Muscle of arm (tissue), 14 donors: ENCODE data around the gene EDA2R. TPM values are rescaled to one million over a fixed set of nuclear protein-coding genes. Genes with fewer than 3 reads are reported as not detected.

Experiments used
- DNase-seq: peaks from one replicate; pipeline ENCODE4 v3.0.0-alpha.2; 2013
- long read RNA-seq, 11 donors: transcript quantifications; one replicate each; lab custom pipeline, GENCODE V29; 2026
- polyA plus RNA-seq, 12 donors: library from polyadenylated mRNA; unstranded; fragments of 120-200 nt; gene quantifications; one replicate each; pipeline ENCODE4 v1.2.1, GENCODE V29; 2013; ENCODE audit not compliant: insufficient read length in 12 of 12

EDA2R gene, protein sequence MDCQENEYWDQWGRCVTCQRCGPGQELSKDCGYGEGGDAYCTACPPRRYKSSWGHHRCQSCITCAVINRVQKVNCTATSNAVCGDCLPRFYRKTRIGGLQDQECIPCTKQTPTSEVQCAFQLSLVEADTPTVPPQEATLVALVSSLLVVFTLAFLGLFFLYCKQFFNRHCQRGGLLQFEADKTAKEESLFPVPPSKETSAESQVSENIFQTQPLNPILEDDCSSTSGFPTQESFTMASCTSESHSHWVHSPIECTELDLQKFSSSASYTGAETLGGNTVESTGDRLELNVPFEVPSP
- 10 to 100 TPM in 1 of 12 donors, 1 to 10 TPM in 10, not detected in 1; 2.9 to 14.4 (median 7.4) TPM for polyA plus RNA-seq
- long read RNA-seq, donor 1, result 0 reads
- long read RNA-seq, donor 2, partial matches to known transcripts, result 0 of 1 reads
- long read RNA-seq, donor 2, other reads (novel, unspliced or antisense), result 0 of 1 reads
- long read RNA-seq, donor 3, result 0 reads
- long read RNA-seq, donor 4, partial matches to known transcripts, result 0 of 1 reads
- long read RNA-seq, donor 4, other reads (novel, unspliced or antisense), result 0 of 1 reads
- long read RNA-seq, donor 5, partial matches to known transcripts, result 0 of 2 reads
- long read RNA-seq, donor 5, other reads (novel, unspliced or antisense), result 0 of 2 reads
- long read RNA-seq, donor 6, result 0 reads
- long read RNA-seq, donor 7, result 0 reads
- long read RNA-seq, donor 8, result 0 reads
- long read RNA-seq, donor 9, result 0 reads
- long read RNA-seq, donor 10, result 0 reads
- long read RNA-seq, donor 11, result 0 reads

DNA sequence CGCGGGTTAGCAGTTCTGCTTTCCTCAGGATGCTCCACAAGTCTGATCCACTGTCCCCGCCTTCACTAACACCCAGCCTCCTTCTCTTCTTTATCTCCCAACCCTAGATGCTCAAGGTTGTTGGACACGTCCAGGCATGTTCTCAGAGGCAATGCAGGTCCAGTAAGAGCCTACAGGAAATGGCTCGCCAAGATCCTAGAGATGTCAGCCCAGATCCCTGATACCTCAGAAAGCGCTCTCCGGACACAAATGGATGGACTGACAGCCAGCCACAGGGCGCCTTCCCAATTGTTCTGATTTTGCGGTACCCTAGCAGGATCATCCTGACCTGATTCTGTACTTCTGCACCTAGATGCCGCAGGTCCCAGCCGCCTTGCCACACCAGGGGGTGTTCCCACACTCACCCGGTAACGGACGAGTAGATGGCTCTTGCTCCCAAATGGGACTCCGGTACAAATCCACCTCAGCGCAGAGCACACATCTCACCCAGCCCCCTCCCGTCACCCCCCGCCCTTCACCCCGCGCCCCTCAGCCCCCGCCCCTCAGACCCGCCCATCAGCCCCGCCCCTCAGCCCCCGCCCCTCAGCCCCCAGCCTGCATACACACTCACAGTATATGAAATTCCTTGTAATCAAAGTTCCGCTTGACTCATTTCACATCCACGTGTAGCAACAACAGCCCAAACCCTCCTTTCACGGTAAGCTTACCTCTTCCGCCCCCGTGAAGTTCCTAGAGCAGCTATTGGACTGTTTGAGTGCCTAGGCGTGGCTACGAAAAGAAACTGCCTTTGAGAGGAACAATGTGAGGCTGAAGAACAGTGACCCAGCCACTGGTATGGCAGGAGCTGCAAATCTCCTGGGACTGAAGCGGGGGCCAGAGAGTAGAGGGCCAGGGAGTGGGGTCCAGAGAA is at the start of gene EDA2R:
TSS of gene EDA2R (minus strand) at position 488 of the 910 bp plus-strand sequence. CDS start 23,058 bp downstream, outside the sequence.
- no peak for DNase-seq

DNA sequence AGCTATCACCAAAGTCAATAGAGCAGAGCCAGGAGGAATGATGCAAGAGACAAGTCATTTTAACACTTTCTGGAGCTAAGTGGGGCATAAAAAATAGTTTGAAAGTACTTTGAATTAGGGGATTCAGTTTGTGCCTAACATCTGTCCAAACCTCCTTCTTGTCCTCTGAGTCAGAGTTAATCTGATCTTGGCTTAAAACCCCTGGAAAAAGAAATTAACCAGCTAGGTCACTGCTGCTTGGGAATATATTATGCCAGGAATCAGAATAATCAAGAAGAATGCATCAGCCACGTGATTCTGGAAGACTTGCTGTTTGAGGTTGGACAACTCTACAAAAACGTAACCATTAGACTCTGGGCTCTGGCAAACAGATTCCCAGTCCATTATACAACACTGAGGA is 45.3 kb upstream of the EDA2R start:
- no peak for DNase-seq

DNA sequence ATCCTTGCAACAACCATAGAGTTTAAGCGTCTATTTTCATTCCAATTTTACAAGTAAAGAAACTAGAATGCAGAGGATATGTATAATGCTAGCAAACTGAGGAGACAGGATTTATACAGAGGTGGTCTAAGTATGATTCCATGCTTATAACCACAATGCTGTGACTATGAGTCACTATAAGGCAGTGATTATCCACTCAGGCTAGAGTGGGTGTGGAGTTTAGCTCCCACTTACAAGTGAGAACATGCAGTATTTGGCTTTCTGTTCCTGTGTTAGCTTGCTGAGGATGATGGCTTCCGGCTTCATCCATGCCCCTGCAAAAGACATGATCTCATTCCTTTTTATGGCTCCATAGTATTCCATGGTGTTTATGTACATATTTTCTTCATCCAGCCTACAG is 41.6 kb upstream of the EDA2R start:
- DNase-seq, result no peak

DNA sequence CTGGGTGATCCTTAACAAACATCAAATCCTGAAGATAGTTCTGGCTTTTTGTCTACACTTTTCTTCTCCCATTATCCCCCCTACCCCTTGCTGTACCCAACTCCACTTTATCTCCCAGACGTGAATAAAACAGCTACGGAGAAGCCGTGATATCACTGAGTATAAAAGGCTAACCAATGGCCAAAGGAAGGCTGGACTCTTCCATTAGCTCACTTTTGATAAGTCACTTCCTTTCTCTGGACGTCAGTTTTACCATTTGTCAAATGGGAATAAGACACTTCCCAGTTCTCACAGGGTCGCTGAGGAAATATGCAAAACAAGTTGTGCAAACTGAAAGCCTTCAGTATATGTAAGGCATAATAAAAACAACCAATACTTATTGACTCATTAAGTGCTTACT is 38.6 kb upstream of the EDA2R start:
- no peak for DNase-seq

DNA sequence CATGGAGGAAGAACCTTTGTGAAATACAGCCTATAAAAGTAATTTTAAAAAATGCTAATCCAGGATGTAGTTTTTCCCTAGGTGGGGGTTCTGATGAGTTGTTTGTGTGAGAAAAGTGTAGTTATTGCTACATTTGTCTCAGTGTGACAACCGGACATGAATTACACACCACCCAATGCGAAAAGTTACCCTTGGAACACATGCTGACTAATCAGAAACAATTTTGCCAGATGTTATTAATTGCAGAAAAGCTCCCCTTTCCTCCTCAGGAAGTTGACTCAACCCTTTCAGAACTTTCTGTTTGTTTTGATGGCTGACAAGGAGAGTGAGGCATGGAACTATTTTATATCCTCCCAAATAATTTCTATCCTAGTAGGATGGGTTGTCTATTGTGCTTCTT is 38.1 kb upstream of the EDA2R start:
- DNase-seq, result no peak

DNA sequence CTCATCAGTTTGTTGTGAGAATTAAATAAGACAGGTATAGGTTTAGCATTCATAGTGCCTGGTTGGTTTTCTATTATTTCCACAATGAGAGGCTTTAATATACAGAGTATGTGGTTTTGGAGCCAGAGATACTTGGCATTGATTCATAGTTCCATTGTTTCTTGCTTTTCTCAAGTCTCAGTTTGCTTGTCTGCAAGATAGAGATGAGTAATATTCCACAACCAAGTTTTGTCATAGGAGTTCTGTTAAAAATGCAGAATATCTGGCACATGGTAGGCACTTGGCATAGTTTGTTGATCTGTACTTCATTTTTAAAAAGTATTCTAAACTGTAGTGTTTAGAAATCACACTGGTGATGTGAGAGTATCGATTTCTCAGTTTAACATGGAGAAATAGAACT is 37.5 kb upstream of the EDA2R start:
- no peak for DNase-seq

DNA sequence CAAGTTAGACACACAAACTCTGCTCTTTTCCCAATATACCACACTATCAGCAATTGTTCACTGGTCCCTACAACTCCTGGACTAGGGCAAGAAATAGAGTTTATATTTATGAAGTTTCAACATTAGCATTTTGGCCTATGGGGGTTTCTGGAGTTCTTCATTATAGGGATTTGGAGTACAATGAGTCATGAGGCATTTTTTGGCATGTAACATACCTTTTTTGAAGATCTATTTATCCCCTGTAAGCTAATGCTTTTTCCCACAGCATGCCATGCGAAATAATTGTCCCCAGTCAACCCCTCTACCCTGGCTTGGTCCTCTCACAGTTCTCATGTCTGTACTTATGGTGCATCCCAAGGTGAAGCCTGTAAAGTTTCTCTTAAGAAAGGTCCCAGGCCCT is 36.7 kb upstream of the EDA2R start:
- DNase-seq, result no peak

DNA sequence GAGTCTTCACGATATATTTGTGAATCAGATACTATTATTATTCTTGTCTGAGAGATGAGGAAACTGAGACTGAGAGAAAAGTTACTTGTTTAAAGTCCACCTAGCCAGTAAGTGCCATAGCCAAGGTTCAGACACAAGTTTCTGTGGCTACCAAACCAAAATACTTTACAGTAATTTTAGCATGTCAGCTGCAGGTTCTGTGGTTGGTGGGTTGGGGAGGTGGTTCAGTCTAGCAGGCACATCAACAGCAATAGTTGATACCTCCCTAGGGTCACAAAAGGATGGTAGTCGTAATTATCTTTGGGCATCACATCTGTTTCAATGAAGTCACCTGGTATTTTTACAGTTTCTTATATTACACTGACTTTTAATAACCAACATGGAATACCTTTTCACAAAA is 35.6 kb upstream of the EDA2R start:
- DNase-seq, result no peak

DNA sequence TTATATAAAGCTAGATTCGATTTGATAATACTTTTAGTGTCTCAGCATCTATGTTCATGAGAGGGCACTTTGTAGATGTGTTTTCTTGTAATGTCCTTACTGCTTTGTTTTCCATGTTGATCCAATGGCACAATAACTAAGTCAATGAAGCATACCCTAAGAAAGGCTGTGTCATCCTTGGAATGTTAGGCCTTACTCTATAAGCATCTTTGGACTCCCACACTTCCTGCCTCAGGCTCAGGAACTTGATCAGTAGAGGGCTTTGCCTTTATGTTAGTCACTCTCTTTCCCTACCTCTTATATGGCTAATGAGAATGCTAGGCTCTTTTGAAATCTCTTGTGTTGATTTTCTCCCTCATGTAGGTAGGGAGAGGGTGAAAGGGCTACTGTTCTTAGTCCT is 33.2 kb upstream of the EDA2R start:
- no peak for DNase-seq

DNA sequence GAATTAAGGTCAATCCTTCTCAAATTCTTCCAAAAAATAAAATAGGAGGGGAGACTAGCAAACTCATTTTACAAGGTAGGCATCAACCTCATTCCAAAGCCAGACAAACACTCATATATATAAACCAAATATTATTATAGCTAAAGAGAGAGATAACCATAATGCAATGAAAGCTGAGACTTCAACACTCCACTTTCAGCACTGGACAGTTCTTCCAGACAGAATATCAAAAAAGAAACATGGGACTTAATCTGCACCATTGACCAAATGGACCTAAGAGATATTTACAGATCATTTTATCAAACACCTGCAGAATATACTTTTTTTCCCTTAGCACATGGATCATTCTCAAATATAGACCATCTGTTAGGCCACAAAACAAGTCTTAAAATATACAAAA is 15.5 kb upstream of the EDA2R start:
- no peak for DNase-seq

DNA sequence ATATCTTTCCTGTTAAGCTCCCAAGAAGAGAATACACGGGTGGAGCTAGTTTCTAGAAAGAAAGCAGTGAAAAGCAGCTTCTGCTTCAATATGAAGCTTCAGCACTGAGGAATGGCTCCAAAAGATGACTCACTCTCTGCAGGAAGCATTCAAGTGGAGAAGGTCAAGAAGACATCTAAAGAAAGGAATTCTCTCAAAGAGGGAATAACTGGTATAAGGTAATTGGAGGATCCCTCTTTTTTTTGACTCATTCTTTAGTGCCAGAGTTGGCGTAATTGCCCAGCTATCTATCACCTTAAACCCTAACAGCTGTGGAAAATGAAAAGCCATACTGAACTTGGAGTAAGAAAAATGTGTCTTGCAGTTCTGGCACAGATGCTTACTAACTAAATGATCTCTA is 3.5 kb downstream of the EDA2R start:
- DNase-seq, result peak; percentile 58

DNA sequence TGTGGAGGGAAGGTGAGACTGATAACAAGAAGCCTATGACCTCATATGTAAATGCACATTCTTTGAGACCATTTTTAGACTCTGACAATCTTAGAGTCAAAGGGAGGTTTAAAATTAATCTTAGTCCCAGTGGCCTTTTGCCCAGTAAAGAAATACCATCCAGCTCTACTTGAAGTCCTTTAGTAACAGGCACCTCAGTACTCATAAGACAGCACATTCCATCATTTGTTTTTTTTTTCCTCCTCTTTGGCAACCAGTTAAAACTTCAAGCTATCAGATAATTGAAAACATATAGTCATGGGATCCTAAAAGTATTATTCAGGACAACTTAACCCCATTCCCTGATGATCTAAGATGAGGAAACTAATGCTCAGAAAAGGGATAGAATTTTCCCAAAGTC is 4.6 kb downstream of the EDA2R start:
- DNase-seq, result no peak

DNA sequence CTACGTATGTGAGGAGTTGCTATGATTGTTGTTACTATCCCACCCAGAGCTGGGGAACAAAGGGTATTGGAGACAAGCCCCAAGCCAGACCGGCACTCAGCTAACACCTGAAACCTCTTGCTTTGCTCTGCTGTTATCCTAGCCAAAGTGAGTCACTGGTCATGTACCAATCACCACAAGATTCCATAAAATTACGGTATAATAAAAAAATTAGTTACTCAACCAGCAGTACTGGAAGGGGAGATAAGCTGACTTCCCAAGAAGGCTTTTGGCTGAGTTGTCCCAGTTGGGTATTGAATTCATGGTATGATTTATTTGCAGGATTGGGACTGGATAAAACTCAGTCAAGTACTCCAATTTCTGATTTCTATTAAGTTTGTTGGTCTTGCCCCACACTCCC is 5.3 kb downstream of the EDA2R start:
- no peak for DNase-seq

DNA sequence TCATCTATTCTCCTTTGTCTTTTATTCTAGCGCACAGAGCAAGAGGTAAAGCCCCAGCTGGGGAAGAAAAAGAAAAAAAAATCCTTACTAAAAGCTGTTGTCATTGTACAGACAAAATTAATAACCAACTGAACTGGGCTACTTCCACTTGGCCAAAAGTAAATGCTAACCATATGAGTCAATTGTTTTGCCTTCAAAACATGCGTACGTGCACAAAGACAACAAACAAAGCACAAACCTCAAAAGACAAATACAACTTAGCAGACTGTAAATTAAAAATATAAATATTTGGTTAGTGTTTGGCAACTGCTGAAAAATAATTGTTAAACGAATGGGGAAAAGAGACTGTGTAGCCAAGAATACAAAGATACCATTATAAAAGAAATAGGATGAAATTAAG is 5.9 kb downstream of the EDA2R start:
- DNase-seq, result no peak

DNA sequence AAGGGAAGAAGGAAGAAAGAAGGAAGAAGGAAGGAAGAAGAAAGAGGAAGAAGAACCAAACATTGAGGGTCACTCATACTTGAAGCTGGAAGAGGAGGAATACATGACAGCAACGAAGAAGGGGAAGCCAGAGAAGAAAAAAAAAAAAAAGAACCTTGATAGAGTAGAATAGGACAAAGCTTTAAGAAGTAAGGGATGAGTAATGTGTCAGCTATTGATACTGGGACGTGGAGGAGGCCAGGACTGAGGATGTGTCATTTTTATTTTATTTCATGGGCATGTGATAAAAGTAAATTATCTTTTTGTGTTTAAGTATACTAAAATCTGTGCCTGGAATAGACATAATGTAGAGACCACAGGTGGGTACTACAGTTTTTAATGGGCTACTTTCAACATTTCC is 6.4 kb downstream of the EDA2R start:
- DNase-seq, result no peak

DNA sequence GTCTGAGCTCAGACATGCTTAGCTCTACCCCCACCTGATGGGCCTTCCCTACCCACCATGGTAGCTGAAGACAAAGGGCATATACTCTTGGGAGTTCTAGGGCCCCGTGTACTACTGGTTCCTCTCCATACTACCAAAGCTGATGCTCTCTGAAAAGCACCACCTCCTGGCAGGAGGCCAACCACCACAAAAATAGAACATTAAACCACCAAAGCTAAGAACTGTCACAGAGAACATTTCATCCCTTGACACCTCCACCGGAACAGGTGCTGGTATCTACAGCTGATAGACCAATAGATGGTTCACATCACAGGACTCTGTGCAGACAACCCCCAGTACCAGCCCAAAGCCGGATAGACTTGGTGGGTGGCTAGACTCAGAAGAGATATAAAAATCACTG is 13.4 kb downstream of the EDA2R start:
- no peak for DNase-seq

DNA sequence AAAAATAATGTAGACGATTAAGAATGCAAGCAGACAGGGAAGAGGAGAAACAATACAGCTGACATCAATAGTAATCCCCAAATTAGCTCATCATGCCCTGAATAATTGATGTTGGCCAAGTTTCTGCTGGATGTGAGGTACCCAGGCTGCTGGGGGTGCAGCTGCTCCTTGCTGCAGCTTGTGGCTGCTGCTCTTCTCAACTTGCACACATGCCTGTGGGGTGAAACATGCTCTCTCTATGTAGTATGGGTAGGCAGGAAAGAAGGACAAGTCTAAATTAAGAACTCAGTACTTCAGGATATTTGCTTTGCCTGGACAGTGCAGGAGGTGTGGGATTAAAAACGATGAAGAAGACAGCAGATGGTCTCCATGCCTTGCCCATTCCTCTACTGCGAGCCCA is 16.7 kb downstream of the EDA2R start:
- DNase-seq, result no peak

DNA sequence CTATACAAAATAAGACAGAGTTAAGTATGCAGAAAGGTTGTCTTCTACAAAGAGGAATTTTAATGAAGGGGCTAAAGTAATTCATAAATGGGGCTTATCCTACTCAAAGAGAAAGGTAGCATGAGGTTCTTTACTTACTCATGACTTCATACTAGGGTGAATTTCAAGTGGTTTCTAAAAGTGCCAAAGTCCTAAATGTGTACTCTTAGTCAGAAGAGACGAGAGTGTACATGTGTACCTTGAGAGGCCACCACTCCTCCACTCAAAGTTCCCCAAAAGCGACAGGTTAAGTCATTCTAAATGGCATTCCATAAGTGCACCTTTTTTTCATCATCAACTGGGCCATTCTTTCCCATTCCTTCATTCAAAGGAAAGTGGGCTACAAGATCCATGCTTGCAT is 21.9 kb downstream of the EDA2R start:
- no peak for DNase-seq

DNA sequence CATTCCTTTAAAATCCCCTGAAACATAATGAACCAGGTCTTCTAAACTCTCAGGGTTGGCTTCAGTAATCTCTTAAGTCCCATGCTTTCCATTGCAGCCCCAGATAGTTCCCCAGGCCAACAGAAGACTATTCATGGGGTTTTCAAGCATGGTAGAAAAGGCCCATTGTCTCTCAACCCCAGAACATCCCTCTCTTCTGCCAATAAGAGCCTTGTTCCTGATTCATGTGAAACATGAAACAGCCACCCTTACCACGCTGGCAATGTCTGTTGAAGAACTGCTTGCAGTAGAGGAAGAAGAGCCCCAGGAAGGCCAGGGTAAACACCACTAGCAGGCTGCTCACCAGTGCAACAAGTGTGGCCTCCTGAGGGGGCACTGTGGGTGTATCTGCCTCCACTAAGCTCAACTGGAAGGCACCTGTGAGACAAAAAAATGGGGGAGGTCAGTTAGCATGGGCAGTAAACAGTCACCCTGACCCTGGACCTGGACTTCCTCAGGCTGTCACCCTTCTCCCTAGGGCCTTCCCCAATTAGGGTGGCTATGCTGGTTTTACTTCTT is 36.4 kb downstream of the EDA2R start:
- no peak for DNase-seq

DNA sequence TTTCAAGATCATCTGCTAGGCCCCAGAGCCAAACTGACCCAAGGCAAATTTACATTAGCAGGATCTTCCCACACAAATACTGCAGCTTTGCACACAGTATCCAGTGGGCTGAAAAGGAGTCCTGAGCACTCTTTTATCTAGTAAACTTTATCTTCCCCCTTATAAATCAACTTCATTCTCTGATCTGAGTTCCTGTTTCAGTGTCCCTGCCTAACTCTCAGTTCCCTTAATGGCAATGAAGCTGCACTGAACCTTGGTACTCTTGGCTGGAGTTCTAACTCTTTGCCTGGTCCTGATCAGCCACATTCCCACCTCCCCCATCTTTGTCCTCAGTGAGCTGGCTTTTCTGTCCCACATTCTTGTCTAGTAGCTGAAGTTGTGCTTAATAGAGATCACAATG is 37.4 kb downstream of the EDA2R start:
- DNase-seq, result no peak

DNA sequence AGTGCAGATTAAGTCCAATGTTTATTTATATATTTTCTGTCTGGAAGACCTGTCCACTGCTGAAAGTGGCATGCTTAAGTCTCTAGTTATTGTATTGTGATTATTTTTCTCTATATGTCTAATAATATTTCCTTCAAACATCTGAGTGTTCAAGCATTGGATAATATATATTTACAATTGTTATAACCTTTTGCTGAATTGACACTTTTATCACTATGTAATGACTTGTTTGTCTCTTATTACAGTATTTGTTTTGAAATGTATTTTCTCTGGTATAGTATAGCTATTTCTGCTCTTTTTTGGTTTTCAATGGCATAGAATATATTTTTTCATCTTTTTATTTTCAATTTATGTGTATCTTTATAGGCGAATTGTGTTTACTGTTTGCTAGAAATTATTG is 59.7 kb downstream of the EDA2R start:
- no peak for DNase-seq

DNA sequence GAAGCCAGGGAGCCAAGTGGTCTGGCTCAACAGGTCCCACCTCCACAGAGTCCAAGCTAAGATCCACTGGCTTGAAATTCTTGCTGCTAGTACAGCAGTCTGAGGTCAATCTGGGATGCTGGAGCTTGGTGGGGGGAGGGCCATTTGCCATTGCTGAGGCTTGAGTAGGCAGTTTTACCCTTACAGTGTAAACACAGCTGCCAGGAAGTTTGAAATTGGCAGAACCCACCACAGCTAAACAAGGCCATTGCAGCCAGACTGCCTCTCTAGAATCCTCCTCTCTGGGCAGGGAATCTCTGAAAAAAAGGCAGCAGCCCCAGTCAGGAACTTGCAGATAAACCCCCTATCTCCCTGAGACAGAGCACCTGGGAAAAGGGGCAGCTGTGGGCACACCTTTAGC is 84.9 kb downstream of the EDA2R start:
- no peak for DNase-seq
